ELR (cell line): ENCODE measurements around the gene ADCY3.
"Not testable (repeated sequence)": the region's sequence is repeated elsewhere in the genome, so short reads cannot be mapped to it uniquely, and the experiment has no call there.

Source experiments
- DNase-seq: peaks from one replicate; pipeline ENCODE4 v3.0.0-alpha.2; 2015; ENCODE audit warnings: low read depth

ADCY3 gene

DNA sequence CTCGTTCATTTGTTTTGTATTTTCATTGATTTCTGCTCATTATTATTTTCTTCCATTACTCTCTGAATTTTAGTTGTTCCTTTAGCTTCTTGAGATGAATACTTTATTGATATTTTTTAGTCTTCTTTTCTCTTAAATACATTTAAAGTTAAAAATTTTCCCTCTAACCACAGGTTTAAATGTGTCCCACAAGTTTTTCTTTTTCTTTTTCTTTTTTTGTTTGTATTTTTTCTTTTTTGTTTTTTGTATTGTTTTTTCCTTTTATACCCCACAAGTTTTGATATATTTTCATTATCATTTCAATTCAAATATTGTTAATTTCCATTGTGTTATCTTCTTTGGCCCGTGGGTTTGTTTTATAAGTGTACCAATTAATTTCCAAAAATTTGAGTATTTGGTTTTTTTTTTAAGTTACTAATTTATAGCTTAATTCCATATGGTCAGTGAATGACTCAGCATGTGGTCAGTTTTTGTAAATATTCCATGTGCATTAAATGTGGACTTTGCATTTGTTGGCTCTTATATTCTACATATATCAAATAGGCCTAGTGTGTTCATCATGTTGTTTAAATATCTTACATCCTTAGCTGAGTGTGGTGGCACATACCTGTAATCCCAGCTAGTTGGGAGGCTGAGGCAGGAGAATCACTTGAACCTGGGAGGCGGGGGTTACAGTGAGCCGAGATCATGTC is 110.6 kb downstream of the ADCY3 start:
- peak; percentile 71 for DNase-seq

GRCh38 chr2:24806661-24807036 is 113.4 kb downstream of the ADCY3 start:
- no peak for DNase-seq

- DNase-seq, result not testable (repeated sequence)
Measured at GRCh38 chr2:24805811-24806660, 114.0 kb downstream of the ADCY3 start.

GRCh38 chr2:24800487-24800886 is 119.5 kb downstream of the ADCY3 start:
- DNase-seq, result not testable (repeated sequence)

GRCh38 chr2:24797644-24798043 is 122.4 kb downstream of the ADCY3 start:
- DNase-seq, result no peak

DNA sequence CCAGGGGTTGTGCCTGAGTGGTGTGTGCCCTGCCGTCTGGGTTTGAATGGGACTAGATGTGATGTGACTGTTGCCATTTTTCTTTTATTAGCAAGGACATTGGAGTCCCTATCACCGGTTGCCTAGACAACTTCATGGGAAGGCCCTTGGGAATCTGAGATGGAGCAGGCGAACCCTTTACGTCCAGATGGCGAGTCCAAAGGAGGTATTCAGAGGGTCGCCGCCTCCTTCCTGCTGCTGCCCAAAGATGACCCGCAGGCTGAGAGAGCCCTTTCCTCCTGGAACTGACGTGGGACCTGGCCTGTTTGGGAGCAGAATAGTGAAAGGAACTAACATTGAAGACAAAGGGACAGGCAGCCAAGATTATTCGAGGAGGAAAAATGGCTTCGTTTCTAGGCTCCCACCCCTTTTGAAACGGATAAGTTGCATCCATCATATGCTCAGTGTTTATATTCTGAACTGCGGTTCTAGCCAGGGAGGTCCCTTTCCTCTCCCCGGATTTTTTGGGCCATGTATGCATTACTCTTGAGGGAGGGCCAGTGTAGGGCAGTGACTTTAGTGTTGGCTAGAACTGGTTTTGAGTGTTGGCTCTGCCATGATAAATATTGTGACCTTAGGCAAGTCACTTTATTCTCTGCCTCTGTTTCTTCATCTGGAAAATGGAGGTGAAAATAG is 126.1 kb downstream of the ADCY3 start:
- peak; percentile 60 for DNase-seq

DNA sequence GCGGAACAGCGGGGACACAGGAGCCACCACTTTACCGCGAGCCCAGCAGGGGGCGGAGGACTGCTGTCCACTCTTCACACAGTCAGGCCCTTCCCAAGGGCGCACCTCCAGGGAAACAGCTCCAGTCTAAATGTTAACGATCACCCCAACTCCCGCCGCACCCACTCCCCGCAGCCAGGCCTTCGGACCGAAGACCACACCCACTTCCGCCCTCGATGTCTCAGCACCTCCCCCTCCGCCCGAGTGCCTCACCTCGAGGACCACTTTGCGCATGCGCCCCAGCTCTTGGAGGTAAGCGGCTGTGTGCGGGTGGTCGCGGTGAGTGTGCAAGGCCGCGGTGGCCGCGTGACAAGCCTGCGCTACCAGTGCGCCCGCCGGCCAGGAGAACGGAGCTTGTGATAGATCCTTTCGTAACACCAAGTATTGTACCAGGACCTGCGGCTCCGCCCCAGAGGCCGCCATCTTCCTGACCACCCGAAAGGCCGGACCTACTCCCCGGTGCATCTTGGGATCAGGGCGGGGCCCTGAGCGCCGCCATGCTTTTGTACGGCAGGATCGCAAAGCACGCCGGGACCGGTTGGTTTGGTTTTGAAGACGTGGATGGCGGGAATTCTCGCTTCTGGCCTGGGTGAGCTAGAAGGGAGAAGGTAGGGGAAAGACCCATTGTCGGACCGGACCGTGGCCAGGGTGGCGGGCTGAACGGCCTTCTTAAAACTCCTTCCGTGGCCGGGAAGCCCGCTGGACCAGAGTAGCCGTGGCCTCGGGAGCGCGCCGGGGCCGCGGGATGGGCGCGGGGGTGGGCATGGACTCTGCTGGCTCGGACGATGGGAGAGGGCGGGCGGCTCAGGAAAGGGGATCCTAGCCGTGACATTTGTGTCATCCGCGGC is 126.9 kb downstream of the ADCY3 start, which contains the start of the genes CENPO and PTRHD1:
Gene CENPO (plus strand): TSS at position 552 of the 887 bp plus-strand sequence. CDS start 495 bp downstream, outside the sequence.
Gene PTRHD1 (minus strand): TSS at position 518 of the 887 bp plus-strand sequence. CDS start 14 bp downstream, at position 504.
- DNase-seq, result peak; percentile 97

DNA sequence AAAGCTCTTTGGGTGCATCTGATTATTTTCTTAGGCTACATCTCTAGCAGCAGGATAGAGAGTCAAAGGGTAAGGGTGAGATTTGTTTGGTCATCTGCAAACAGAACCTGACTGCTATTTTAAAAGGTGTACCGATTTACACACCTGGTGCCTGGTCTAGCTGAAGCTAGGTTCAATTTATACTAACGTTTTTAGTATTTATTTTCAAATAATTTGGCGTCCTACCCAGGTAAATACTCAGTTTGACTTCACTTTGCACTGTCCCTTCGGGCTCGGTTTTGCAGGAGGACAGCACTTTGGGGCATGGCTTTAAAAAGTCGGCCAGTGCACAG is 127.5 kb downstream of the ADCY3 start:
- no peak for DNase-seq

DNA sequence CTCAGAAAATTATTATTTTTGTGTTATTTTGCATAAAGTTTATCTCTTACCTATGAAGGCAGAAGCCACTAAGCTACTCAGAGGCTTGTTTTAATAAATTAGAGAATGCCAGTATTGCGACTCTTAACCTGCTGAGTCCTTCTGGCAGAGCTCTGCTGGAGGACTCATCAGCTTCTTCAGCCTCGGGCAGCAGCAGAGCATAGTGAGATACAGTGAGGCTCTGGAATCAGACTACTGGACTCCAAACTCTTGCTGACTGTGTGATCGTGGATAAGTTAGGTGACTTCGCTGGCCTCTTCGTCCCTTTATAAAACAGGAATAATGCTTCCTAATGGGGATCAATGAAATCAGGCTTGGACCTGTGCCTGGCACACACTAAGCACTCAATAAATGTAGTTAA is 128.6 kb downstream of the ADCY3 start:
- DNase-seq, result no peak

- no peak for DNase-seq
Measured at GRCh38 chr2:24788816-24789215, 131.2 kb downstream of the ADCY3 start.

GRCh38 chr2:24787532-24787931 is 132.5 kb downstream of the ADCY3 start:
- no peak for DNase-seq

GRCh38 chr2:24785671-24786321 is 134.2 kb downstream of the ADCY3 start:
- DNase-seq, result no peak

DNA sequence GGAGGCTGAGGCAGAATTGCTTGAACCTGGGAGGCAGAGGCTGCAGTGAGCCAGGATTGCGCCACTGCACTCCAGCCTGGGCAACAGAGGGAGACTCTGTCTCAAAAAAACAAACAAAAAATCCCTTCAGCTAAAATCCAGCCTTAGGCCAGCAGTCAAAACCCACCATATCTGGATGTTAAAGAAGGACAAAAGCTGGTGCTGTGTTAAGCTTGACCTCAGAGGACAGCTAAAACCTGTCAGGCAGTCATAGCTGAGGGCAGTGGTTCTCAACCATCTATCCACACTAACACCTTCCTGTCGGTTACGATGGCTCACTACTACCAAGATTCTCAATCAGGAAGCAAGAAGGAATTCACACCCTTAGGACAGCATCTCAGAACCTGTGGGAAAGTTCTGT is 136.4 kb downstream of the ADCY3 start:
- DNase-seq, result no peak

DNA sequence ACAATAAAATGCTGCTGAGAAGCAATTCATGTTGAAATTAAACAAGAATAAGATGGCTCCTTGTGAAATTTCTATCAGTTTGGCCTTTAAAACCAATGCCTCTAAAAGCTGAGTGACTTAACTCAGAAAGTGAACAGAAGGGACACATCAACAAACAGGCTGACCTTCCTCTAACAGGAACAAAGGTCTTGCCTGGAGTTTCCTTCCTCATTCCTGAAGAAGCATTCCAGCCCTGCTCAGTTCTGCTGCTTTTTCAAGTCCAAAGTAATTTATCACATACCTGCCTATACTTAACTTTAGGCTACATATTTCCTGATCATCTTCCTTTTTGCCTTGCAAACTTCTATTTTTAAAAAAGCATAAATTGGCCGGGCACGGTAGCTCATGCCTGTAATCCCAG is 140.9 kb downstream of the ADCY3 start:
- no peak for DNase-seq

DNA sequence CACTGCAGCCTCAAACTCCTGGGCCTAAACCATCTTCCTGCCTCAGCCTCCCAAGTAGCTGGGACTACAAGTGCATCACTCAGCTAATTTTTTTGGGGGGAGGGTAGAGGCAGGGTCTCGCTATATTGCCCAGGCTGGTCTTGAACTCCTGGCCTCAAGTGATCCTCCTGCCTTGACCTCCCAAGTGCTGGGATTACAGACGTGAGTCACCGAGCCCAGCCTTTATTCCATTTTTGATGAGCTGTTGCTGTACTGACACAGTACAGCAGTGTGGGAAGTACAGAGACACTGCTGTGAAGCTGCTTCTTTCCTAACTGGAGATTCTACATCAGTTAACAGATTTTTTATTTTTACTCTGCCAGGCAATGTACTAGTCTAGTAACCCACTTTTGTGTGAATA is 145.7 kb downstream of the ADCY3 start:
- no peak for DNase-seq

DNA sequence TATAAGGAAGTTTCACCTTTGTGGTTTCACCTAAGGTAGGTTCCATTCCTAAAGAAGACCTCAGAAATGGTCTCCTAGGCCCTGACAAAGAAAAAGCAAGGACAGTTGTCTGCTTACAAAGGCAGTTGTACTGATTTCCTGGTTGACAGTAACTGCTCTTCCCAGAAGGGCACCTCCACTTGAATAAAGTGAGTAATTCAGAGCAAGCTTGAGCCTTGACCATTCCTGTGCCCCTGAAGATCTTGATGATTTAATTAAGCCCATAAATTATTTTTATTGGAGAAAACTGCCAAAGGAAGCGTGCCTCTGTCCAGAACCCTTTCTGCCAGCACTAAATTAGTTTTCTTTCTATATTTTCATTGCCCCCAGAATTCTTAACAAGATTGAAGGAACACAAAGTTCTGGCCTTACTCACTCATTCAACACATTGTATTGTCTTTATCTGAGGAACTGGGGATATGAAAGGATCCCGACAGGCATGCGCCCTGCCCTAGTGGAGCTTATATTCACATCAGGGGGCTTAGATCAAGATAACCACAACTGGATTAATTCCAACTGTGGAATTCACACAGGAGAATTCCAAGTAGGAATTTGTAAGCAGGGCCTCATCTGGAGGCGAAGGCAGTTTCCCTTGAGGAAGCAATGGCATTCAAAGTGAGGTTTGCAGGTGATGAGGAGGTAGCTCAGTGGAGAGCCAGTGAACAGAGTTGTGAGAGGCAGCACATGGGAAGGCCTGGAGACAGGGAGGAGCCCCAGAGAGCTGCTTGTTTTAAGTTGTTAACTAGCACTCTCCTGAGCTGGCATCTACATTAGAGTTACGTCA is 148.1 kb downstream of the ADCY3 start:
- no peak for DNase-seq

DNA sequence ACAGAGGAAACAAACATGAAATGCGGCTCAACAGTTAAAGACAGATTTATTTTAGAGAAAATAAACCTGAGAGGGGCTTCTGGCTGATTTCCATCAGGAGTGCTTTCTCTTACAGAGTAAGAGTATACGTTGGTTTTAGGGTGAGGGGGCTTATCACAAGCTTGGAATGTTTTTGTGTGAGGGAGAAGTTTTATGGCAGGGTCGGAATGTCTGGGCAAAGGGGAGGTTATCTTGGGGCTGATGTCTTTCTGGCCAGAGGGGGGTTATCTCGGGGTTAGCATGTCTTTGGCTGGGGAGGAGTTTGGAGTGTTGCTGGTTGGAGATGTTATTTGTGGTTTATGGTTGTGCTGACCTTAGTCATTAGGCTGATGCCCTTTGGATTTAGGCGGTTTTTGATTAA is 149.0 kb downstream of the ADCY3 start:
- no peak for DNase-seq
